ENCODE data around the gene MT1G.

The MT1G gene

DNA sequence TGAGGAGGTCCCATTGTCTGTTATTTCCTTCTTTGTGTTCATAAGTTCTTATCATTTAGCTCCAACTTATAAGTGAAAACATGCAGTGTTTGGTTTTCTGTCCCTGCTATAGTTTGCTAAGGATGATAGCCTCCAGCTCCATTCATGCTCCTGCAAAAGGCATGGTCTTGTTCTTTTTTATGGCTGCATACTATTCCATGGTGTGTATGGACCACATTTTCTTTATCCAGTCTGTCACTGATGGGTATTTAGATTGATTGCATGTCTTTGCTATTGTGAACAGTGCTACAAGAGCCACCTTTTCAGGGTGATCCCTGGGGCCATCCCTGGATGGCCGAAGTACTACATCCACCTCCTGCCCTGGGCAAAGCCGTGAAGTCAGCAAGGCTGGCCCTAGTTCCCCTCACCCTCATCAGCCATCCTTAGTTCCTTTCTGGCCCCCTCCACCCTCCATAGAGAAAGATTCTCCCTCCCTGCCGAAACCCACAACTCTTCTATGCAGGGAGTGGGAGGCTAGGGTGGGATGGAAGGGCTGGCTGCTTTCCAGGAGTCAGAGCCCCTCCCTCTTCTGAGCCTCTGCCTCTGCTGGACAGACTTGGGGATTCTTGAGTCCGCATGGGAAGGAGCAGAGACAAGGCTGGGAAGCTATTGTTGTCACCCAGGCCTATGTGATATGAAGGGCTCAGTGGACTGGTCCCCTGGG, 22.7 kb upstream of the MT1G start:
- no peak overlapping the region for H3K4me3 ChIP-seq (ENCODE audit: low read depth, low read length)
- TF ChIP-seq ZNF629 (tag by site-specific recombination; IDR thresholded peaks at IDR 0.05) (no peak), ZNF202 (tag by site-specific recombination; IDR thresholded peaks at IDR 0.05; ENCODE audit: borderline replicate concordance) (no peak), ZNF324 (tag by site-specific recombination; IDR thresholded peaks at IDR 0.05) (no peak), FEZF1 (tag by site-specific recombination; IDR thresholded peaks at IDR 0.05) (no peak), ZNF792 (tag by site-specific recombination; IDR thresholded peaks at IDR 0.05) (no peak), EGR2 (tag by site-specific recombination; IDR thresholded peaks at IDR 0.05; ENCODE audit: low read depth) (peak; percentile 74), ZNF214 (tag by site-specific recombination; IDR thresholded peaks at IDR 0.05; ENCODE audit: borderline replicate concordance) (no peak), ZFHX2 (tag by site-specific recombination; conservative IDR thresholded peaks at IDR 0.05) (peak; percentile 64), ZFP69B (tag by site-specific recombination; IDR thresholded peaks at IDR 0.05) (no peak), ZNF600 (tag by site-specific recombination; IDR thresholded peaks at IDR 0.05) (no peak), ZNF146 (tag by site-specific recombination; IDR thresholded peaks at IDR 0.05) (peak; percentile 80), BCL11B (tag by site-specific recombination; IDR thresholded peaks at IDR 0.05; ENCODE audit: low read depth) (no peak), ZBTB48 (tag by site-specific recombination; IDR thresholded peaks at IDR 0.05) (no peak)
- TF ChIP-seq, protein P1, sequence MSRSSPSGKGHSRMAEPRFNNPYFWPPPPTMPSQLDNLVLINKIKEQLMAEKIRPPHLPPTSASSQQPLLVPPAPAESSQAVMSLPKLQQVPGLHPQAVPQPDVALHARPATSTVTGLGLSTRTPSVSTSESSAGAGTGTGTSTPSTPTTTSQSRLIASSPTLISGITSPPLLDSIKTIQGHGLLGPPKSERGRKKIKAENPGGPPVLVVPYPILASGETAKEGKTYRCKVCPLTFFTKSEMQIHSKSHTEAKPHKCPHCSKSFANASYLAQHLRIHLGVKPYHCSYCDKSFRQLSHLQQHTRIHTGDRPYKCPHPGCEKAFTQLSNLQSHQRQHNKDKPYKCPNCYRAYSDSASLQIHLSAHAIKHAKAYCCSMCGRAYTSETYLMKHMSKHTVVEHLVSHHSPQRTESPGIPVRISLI (tag by site-specific recombination; IDR thresholded peaks at IDR 0.05) = no peak
- TF ChIP-seq, protein P2, sequence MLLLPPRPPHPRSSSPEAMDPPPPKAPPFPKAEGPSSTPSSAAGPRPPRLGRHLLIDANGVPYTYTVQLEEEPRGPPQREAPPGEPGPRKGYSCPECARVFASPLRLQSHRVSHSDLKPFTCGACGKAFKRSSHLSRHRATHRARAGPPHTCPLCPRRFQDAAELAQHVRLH (tag by site-specific recombination; IDR thresholded peaks at IDR 0.05) = peak; percentile 60; the same call in 1 of the 2 replicates
- TF ChIP-seq, protein P3, sequence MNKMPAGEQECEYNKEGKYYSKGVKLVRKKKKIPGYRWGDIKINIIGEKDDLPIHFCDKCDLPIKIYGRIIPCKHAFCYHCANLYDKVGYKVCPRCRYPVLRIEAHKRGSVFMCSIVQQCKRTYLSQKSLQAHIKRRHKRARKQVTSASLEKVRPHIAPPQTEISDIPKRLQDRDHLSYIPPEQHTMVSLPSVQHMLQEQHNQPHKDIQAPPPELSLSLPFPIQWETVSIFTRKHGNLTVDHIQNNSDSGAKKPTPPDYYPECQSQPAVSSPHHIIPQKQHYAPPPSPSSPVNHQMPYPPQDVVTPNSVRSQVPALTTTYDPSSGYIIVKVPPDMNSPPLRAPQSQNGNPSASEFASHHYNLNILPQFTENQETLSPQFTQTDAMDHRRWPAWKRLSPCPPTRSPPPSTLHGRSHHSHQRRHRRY (tag by site-specific recombination; IDR thresholded peaks at IDR 0.05) = no peak
- no peaks in the 10 kb centered on the region for H3K36me3 ChIP-seq (ENCODE audit: control insufficient read depth in 2 of 2, insufficient read depth in 1 of 2, low read length in 2 of 2)
- ChIA-PET POLR2A (interaction anchor here (0.7 to 1.1 kb wide), 2 partner anchors 18 to 1283 kb away, joined by 3 to 4 read pairs; no protein-coding TSS in a partner anchor), CTCF (interaction anchor here (1.1 to 1.2 kb wide), 2 partner anchors 11 to 86 kb away, joined by 3 to 4 read pairs; no protein-coding TSS in a partner anchor)
- no peaks in the 10 kb centered on the region for H3K9me3 ChIP-seq (ENCODE audit: control insufficient read depth, insufficient read depth, low read depth, low read length)
- no peak overlapping the region for H3K27ac ChIP-seq (ENCODE audit: extremely low read depth, low read depth, low read length)
- peaks cover 4% of the 10 kb centered on the region; the same call in 1 of the 2 replicates for H3K4me1 ChIP-seq (ENCODE audit: control insufficient read depth, insufficient read depth, low read length)

DNA sequence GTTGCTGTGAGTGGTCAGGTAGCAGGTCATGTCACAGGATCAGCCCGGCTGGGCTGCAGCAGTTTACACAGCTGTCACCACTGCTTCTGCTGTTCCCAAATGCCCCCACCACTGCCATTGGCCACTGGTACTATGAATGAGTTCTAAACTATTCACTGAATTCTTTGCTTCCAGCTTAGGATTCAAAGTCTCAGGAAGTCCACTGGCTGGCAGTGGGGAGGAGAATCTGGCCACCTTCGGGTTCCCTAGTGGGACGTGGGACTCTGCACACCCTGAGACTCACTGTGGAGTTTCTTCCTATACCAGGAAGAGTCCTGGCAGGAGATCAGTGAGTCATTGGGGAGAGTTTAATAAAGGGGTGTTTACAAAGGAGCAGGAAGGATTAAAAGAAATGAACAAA, 21.3 kb upstream of the MT1G start:
- TF ChIP-seq ZNF670 (tag by site-specific recombination; IDR thresholded peaks at IDR 0.05; ENCODE audit: low read depth) = no peak
- TF ChIP-seq ZNF341 (tag by site-specific recombination; IDR thresholded peaks at IDR 0.05; ENCODE audit: low read depth) = 0 out of 2 replicates have a peak, but pooled peaks have one; percentile 22
- ChIA-PET POLR2A (interaction anchor here (1.1 kb wide), 1 partner anchor 16 kb away, joined by 3 read pairs; no protein-coding TSS in a partner anchor), CTCF (interaction anchor here (0.9 to 1.6 kb wide), 3 partner anchors 12 to 112 kb away, joined by 3 to 5 read pairs (median 4); no protein-coding TSS in a partner anchor)
- no peaks in the 10 kb centered on the region for H3K9me3 ChIP-seq (ENCODE audit: control insufficient read depth, insufficient read depth, low read depth, low read length)
- no peaks in the 10 kb centered on the region for H3K36me3 ChIP-seq (ENCODE audit: control insufficient read depth in 2 of 2, insufficient read depth in 1 of 2, low read length in 2 of 2)
- no peak overlapping the region for H3K27ac ChIP-seq (ENCODE audit: extremely low read depth, low read depth, low read length)
- no peak overlapping the region for H3K4me3 ChIP-seq (ENCODE audit: low read depth, low read length)
- H3K4me1 ChIP-seq (ENCODE audit: control insufficient read depth, insufficient read depth, low read length) = peaks cover 4% of the 10 kb centered on the region; the same call in 1 of the 2 replicates

DNA sequence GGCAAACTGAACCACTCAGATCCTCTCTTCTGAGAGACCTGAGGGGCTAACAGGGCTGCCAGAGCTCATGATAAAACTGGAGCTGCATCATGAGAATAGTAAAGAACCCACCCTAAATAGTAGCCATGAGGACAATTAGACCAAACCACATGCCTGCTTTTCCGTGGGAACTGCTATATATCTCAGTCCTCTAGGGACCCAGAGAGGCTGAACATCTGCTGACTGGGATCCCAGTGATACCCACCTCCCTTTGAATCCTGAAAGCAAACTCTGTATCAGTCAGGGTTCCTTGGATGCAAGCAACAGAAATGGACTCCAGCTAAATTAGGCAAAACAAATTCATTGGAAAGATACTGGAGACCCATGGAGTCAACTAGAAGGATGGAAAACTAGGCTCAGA, 20.9 kb upstream of the MT1G start:
- CTCF ChIA-PET = interaction anchor here (0.9 to 1.6 kb wide), 3 partner anchors 13 to 111 kb away, joined by 3 to 5 read pairs (median 4); no protein-coding TSS in a partner anchor
- POLR2A ChIA-PET = no interaction called here
- H3K4me1 ChIP-seq (ENCODE audit: control insufficient read depth, insufficient read depth, low read length) = peaks cover 4% of the 10 kb centered on the region; the same call in 1 of the 2 replicates
- no peak overlapping the region for H3K27ac ChIP-seq (ENCODE audit: extremely low read depth, low read depth, low read length)
- no peaks in the 10 kb centered on the region for H3K36me3 ChIP-seq (ENCODE audit: control insufficient read depth in 2 of 2, insufficient read depth in 1 of 2, low read length in 2 of 2)
- H3K4me3 ChIP-seq (ENCODE audit: low read depth, low read length) = no peak overlapping the region
- H3K9me3 ChIP-seq (ENCODE audit: control insufficient read depth, insufficient read depth, low read depth, low read length) = no peaks in the 10 kb centered on the region
- TF ChIP-seq ZNF324 (tag by site-specific recombination; IDR thresholded peaks at IDR 0.05) = no peak
- no peak for TF ChIP-seq ZNF140 (tag by site-specific recombination; IDR thresholded peaks at IDR 0.05)
- no peak for TF ChIP-seq ZNF629 (tag by site-specific recombination; IDR thresholded peaks at IDR 0.05)
- TF ChIP-seq OVOL3 (tag by site-specific recombination; IDR thresholded peaks at IDR 0.05) = no peak
- no peak for TF ChIP-seq ZNF248 (tag by site-specific recombination; IDR thresholded peaks at IDR 0.05)
- no peak for TF ChIP-seq ZFP69B (tag by site-specific recombination; IDR thresholded peaks at IDR 0.05)
- TF ChIP-seq, protein P4, sequence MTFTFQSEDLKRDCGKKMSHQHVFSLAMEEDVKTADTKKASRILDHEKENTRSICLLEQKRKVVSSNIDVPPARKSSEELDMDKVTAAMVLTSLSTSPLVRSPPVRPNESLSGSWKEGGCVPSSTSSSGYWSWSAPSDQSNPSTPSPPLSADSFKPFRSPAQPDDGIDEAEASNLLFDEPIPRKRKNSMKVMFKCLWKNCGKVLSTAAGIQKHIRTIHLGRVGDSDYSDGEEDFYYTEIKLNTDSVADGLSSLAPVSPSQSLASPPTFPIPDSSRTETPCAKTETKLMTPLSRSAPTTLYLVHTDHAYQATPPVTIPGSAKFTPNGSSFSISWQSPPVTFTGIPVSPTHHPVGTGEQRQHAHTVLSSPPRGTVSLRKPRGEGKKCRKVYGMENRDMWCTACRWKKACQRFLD (tag by site-specific recombination; IDR thresholded peaks at IDR 0.05) = no peak
- TF ChIP-seq ZNF473 (tag by site-specific recombination; IDR thresholded peaks at IDR 0.05) = no peak
- TF ChIP-seq, protein P5, sequence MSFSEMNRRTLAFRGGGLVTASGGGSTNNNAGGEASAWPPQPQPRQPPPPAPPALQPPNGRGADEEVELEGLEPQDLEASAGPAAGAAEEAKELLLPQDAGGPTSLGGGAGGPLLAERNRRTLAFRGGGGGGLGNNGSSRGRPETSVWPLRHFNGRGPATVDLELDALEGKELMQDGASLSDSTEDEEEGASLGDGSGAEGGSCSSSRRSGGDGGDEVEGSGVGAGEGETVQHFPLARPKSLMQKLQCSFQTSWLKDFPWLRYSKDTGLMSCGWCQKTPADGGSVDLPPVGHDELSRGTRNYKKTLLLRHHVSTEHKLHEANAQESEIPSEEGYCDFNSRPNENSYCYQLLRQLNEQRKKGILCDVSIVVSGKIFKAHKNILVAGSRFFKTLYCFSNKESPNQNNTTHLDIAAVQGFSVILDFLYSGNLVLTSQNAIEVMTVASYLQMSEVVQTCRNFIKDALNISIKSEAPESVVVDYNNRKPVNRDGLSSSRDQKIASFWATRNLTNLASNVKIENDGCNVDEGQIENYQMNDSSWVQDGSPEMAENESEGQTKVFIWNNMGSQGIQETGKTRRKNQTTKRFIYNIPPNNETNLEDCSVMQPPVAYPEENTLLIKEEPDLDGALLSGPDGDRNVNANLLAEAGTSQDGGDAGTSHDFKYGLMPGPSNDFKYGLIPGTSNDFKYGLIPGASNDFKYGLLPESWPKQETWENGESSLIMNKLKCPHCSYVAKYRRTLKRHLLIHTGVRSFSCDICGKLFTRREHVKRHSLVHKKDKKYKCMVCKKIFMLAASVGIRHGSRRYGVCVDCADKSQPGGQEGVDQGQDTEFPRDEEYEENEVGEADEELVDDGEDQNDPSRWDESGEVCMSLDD (tag by site-specific recombination; IDR thresholded peaks at IDR 0.05) = no peak
